GM12878 (cell line): ENCODE results near the gene EPHB1. TPM values are rescaled to one million over a fixed set of nuclear protein-coding genes. Genes with fewer than 3 reads are reported as not detected.

Experiments used
- ATAC-seq: fragments of 200-7000 bp; cut with Tn5 transposase; 3 replicates; pipeline ENCODE4 v1.9.1; 2020; ENCODE audit warnings: mild to moderate bottlenecking, moderate library complexity
- BruUV-seq: library from RNA; stranded (reverse); fragments of 400-500 nt; replicated peaks from 2 replicates; lab custom pipeline; 2021; lab: Mats Ljungman, UMichigan
- CTCF ChIA-PET: fragments of 300-600 bp; sonication (Branson Sonifier 250); formaldehyde crosslinking; extraction: SDS; loops from one replicate; lab custom pipeline; 2021; ENCODE audit warnings: inconsistent platforms; lab: Yijun Ruan, JAX
- POLR2A ChIA-PET: fragments of 350-600 bp; formaldehyde crosslinking; extraction: SDS; loops from one replicate; lab custom pipeline; 2021; ENCODE audit warnings: inconsistent platforms; lab: Charles Lee
- RAD21 ChIA-PET: fragments of 300-600 bp; sonication (Branson Sonifier 250); formaldehyde crosslinking; loops from one replicate; lab custom pipeline; 2023; ENCODE audit warnings: antibody characterized with exemption; ENCODE audit not compliant: unreplicated experiment; lab: Charles Lee
- SMC1A ChIA-PET: fragments of 300-600 bp; sonication (Branson Sonifier 250); formaldehyde crosslinking; loops from one replicate; lab custom pipeline; 2023; ENCODE audit not compliant: unreplicated experiment, uncharacterized antibody; lab: Charles Lee
- DNase-seq: peaks from one replicate; pipeline ENCODE4 v3.0.0-alpha.2; 2011; ENCODE audit warnings: low read depth, low spot score
- FAIRE-seq: peaks from 3 replicates; lab custom pipeline; 2011; peaks lifted over from hg19 to GRCh38; lab: Jason Lieb, UNC
- H2AFZ ChIP-seq: 2 replicates; pipeline ENCODE4 v1.6.0; 2011; ENCODE audit warnings: low read depth, low read length, control low read depth; ENCODE audit not compliant: control insufficient read depth
- H3K27ac ChIP-seq: 2 replicates; pipeline ENCODE4 v1.5.1; 2011; ENCODE audit warnings: control low read depth; ENCODE audit not compliant: control insufficient read depth, insufficient read depth
- H3K27me3 ChIP-seq, 2 experiments: replicated peaks in 1 of 2; 2 replicates each; pipeline versions ENCODE4 v1.6.0 to v1.6.1; 2011; ENCODE audit warnings: low read length in 1 of 2; ENCODE audit not compliant: control insufficient read depth in 2 of 2, insufficient read depth in 2 of 2
- H3K36me3 ChIP-seq, 2 experiments: 2 replicates each; pipeline ENCODE4 v1.5.1; 2011; ENCODE audit warnings: low read length in 1 of 2; ENCODE audit not compliant: control insufficient read depth in 2 of 2, insufficient read depth in 2 of 2
- H3K4me1 ChIP-seq: 2 replicates; pipeline ENCODE4 v1.6.1; 2011; ENCODE audit warnings: mild to moderate bottlenecking, low read length, moderate library complexity, mixed read lengths; ENCODE audit not compliant: control insufficient read depth, insufficient read depth
- H3K4me2 ChIP-seq: 2 replicates; pipeline ENCODE4 v1.6.0; 2011; ENCODE audit warnings: control low read depth; ENCODE audit not compliant: control insufficient read depth, insufficient read depth
- H3K4me3 ChIP-seq: fragments of 200-600 bp; sonication (generic); 2 replicates; pipeline ENCODE4 v1.5.1; 2016
- H3K79me2 ChIP-seq: 2 replicates; pipeline ENCODE4 v1.6.0; 2011; ENCODE audit warnings: low read length; ENCODE audit not compliant: control insufficient read depth, insufficient read depth
- H3K9ac ChIP-seq: 2 replicates; pipeline ENCODE4 v1.8.0; 2011; ENCODE audit warnings: low read length, control low read depth, mixed read lengths; ENCODE audit not compliant: control insufficient read depth, insufficient read depth
- H3K9me3 ChIP-seq: replicated peaks from 3 replicates; pipeline ENCODE4 v1.5.1; 2011; ENCODE audit warnings: mild to moderate bottlenecking, low read length; ENCODE audit not compliant: control insufficient read depth, insufficient read depth
- H4K20me1 ChIP-seq: 2 replicates; pipeline ENCODE4 v1.6.0; 2011; ENCODE audit not compliant: control insufficient read depth, insufficient read depth
- ATF7 ChIP-seq: fragments of 450-650 bp; IDR thresholded peaks from 2 replicates; pipeline ENCODE4 v1.6.1; 2016; ENCODE audit warnings: low read depth, mild to moderate bottlenecking
- CBX5 ChIP-seq: sonication (generic); IDR thresholded peaks from 2 replicates; pipeline ENCODE4 v1.6.1; 2016; ENCODE audit warnings: low read depth, moderate library complexity, mild to moderate bottlenecking, inconsistent platforms
- CHD2 ChIP-seq: IDR thresholded peaks from 2 replicates; pipeline ENCODE4 v1.6.1; 2011; ENCODE audit warnings: low read depth, low read length, improper control_type of control experiment, borderline replicate concordance
- CREB1 ChIP-seq: IDR thresholded peaks from 2 replicates; pipeline ENCODE4 v1.6.1; 2012; ENCODE audit warnings: low read depth, mild to moderate bottlenecking, inconsistent platforms
- HDAC2 ChIP-seq: fragments of 200-600 bp; sonication (generic); IDR thresholded peaks from 2 replicates; pipeline ENCODE4 v1.6.1; 2017
- HDGF ChIP-seq: fragments of 450-650 bp; IDR thresholded peaks from 2 replicates; pipeline ENCODE4 v1.6.1; 2016; ENCODE audit warnings: antibody characterized with exemption
- KDM1A ChIP-seq: fragments of 200-600 bp; sonication (generic); IDR thresholded peaks from 2 replicates; pipeline ENCODE4 v1.6.1; 2016; ENCODE audit warnings: borderline replicate concordance
- LARP7 ChIP-seq: fragments of 450-650 bp; IDR thresholded peaks from 2 replicates; pipeline ENCODE4 v1.6.1; 2017; ENCODE audit warnings: mild to moderate bottlenecking
- MTA3 ChIP-seq: IDR thresholded peaks from 2 replicates; pipeline ENCODE4 v1.6.1; 2012; ENCODE audit warnings: low read length, inconsistent platforms, borderline replicate concordance
- NR2C2 ChIP-seq: IDR thresholded peaks from 2 replicates; pipeline ENCODE4 v1.6.1; 2011; ENCODE audit warnings: borderline replicate concordance, low read depth; ENCODE audit not compliant: control insufficient read depth, insufficient read length
- NRF1 ChIP-seq: conservative IDR thresholded peaks from 2 replicates; pipeline ENCODE4 v1.6.1; 2011; ENCODE audit warnings: mild to moderate bottlenecking, low read depth, low read length, improper control_type of control experiment
- POLR2AphosphoS2 ChIP-seq: IDR thresholded peaks from 2 replicates; pipeline ENCODE4 v1.6.1; 2011; ENCODE audit warnings: low read depth, mild to moderate bottlenecking, low read length, improper control_type of control experiment, moderate library complexity
- POU2F2 ChIP-seq: IDR thresholded peaks from 3 replicates; pipeline ENCODE4 v1.6.1; 2011; ENCODE audit warnings: low read depth, mild to moderate bottlenecking, low read length, borderline replicate concordance
- RFX5 ChIP-seq: IDR thresholded peaks from 2 replicates; pipeline ENCODE4 v1.6.1; 2011; ENCODE audit warnings: low read depth, low read length, improper control_type of control experiment
- SPI1 ChIP-seq: IDR thresholded peaks from 2 replicates; pipeline ENCODE4 v1.6.1; 2011; ENCODE audit warnings: low read depth, mild to moderate bottlenecking, low read length, moderate library complexity, borderline replicate concordance; ENCODE audit not compliant: insufficient read depth
- STAT3 ChIP-seq: IDR thresholded peaks from 2 replicates; pipeline ENCODE4 v1.6.1; 2011; ENCODE audit warnings: low read depth, low read length, improper control_type of control experiment
- SUZ12 ChIP-seq: fragments of 200-600 bp; sonication (generic); IDR thresholded peaks from one replicate; pipeline ENCODE4 v1.6.1; 2018; ENCODE audit warnings: antibody characterized with exemption, mild to moderate bottlenecking; ENCODE audit not compliant: unreplicated experiment
- ZNF24 ChIP-seq: fragments of 450-650 bp; IDR thresholded peaks from 2 replicates; pipeline ENCODE4 v1.6.1; 2017; ENCODE audit warnings: antibody characterized with exemption, mild to moderate bottlenecking
- ZNF274 ChIP-seq: IDR thresholded peaks from one replicate; pipeline ENCODE4 v1.8.0; 2011; ENCODE audit not compliant: insufficient read length, insufficient read depth
- WGBS: methylation state at CpG from one replicate; pipeline ENCODE4 v1.1.6; 2016; ENCODE audit warnings: low lambda C conversion rate; ENCODE audit not compliant: insufficient replicate concordance, insufficient coverage; ENCODE audit errors: missing lambda C conversion rate; 5-methylcytosine and 5-hydroxymethylcytosine counted together
- in situ Hi-C: fragments of 300-500 bp; cut with MboI; formaldehyde crosslinking; loops from 9 replicates; pipeline ENCODE4 v1.14.3; 2018; ENCODE audit warnings: mixed read lengths
- intact Hi-C: fragments of 100-400 bp; cut with micrococcal nuclease; formaldehyde crosslinking; loops from one replicate; pipeline ENCODE4 v1.14.2; 2022; ENCODE audit not compliant: unreplicated experiment
- polyA plus RNA-seq, 11 experiments: library from polyadenylated mRNA; depleted of rRNA in 4 of 11; unstranded in 6 of 11; stranded (reverse) in 5 of 11; fragments of >200 nt; fragmentation: Nextera tagmentation in 4 of 11; fragmentation: Illumina TruSeq in 1 of 11; extraction: Ambion mirVana in 4 of 11; extraction: Trizol in 1 of 11; gene quantifications; 1 replicate in 1 of 11; 2 replicates in 10 of 11; pipeline versions ENCODE4 v1.2.1 to v1.2.3, GENCODE V29; 2011 to 2016; ENCODE audit warnings: inconsistent platforms in 2 of 11, missing spikeins in 2 of 11, low read depth in 1 of 11
- total RNA-seq, 4 experiments: library from RNA; depleted of rRNA in 3 of 4; stranded (reverse); fragments of >200 nt in 3 of 4; fragmentation: Illumina TruSeq in 1 of 4; extraction: Trizol in 1 of 4; gene quantifications; 2 replicates each; pipeline versions ENCODE4 v1.2.1 to v1.2.3, GENCODE V29; 2013 to 2021
- TF ChIP-seq, protein P1 (sequence below): IDR thresholded peaks from 2 replicates; pipeline ENCODE4 v1.6.1; 2011; ENCODE audit warnings: borderline replicate concordance, low read depth, mild to moderate bottlenecking, moderate library complexity, low read length; ENCODE audit not compliant: insufficient read depth, poor library complexity, severe bottlenecking
- TF ChIP-seq, protein P2 (sequence below): IDR thresholded peaks from 2 replicates; pipeline ENCODE4 v1.6.1; 2012; ENCODE audit warnings: low read depth, low read length, improper control_type of control experiment

The EPHB1 gene
- total and polyA plus RNA-seq, 10 of the 15 experiments (the other 5 are each of a cell fraction or from before 2014, with no cell fraction given) = 0.33 to 23.8 (median 1.2) TPM

DNA sequence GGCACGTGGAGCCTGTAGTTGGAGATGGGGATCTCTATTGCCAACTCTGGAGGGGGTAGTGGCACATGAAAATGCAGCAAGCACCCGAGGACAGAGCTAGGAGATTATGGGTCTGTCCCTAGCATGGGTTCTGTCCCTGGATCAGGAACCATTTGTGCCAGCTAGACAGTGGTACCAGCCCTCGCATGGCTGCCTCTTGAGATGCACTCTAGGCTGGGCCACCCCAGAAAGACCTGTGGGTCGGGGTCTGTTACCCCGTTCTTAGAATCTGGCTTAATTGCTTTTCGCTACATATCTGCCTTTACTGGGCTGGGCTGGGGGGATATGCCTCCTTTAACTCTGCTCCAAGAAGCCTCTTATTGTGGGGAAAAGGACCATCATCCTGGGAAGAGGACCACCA lies 54.5 kb downstream of the EPHB1 start (continued):
- no peak for TF ChIP-seq ZNF274
- no peak for TF ChIP-seq MTA3
- TF ChIP-seq POLR2AphosphoS2 = no peak
- TF ChIP-seq, protein P1, sequence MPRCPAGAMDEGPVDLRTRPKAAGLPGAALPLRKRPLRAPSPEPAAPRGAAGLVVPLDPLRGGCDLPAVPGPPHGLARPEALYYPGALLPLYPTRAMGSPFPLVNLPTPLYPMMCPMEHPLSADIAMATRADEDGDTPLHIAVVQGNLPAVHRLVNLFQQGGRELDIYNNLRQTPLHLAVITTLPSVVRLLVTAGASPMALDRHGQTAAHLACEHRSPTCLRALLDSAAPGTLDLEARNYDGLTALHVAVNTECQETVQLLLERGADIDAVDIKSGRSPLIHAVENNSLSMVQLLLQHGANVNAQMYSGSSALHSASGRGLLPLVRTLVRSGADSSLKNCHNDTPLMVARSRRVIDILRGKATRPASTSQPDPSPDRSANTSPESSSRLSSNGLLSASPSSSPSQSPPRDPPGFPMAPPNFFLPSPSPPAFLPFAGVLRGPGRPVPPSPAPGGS = no peak
- no peak for TF ChIP-seq RFX5
- TF ChIP-seq HDAC2 = no peak

DNA sequence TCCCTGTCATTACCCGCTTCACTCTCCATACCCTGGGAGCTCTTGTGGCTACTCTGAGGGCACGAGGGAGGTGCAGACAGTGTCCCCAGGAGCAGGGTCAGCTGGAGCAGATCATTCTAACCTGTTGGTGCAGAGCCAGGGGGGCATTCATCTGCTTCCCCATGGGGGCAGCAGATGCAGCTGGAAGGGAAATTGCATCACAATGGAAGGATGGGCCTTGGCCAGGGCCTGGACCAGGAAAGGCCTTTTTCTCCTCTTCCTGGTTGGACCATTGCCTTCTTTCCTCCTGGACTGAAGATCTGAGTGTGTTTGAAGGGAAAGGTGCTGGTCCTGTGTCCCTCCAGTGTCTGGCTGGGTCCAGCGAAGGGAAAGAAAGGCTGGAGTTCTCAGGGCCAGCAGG lies 55.7 kb downstream of the EPHB1 start:
- Histone ChIP-seq H3K4me2 (no peak overlapping the region), H3K9me3 (no peaks in the 10 kb centered on the region), H2AFZ (no peak overlapping the region), H3K27ac (no peak overlapping the region), H3K27me3 (no peaks in the 10 kb centered on the region), H3K79me2 (peaks cover 22% of the 10 kb centered on the region), H3K9ac (no peak overlapping the region), H3K4me1 (peaks cover 25% of the 10 kb centered on the region), H3K4me3 (no peak overlapping the region), H3K36me3 (no peaks in the 10 kb centered on the region), H4K20me1 (no peaks in the 10 kb centered on the region)
- ChIA-PET CTCF (interaction anchor here (1.2 to 2.6 kb wide), 7 partner anchors 11 to 126 kb away, joined by 4 to 18 read pairs (median 4); partner anchors contain the start of gene EPHB1), RAD21 (interaction anchor here (1.0 to 8.6 kb wide), 3 partner anchors 52 to 54 kb away, joined by 4 to 146 read pairs (median 4); partner anchors contain the start of gene EPHB1), POLR2A (interaction anchor here (0.8 to 1.3 kb wide), 3 partner anchors 22 to 48 kb away, joined by 3 to 4 read pairs (median 3); no protein-coding TSS in a partner anchor), SMC1A (interaction anchor here (1.0 to 2.7 kb wide), 8 partner anchors 9 to 54 kb away, joined by 3 to 8 read pairs (median 4); no protein-coding TSS in a partner anchor)
- in situ Hi-C loops (no loop called here), intact Hi-C loops (loop anchor here (5.0 kb wide), 1 partner anchor 52 kb away; no protein-coding TSS in a partner anchor)
- DNase-seq = no peak
- TF ChIP-seq KDM1A = no peak
- no peak for TF ChIP-seq POU2F2
- TF ChIP-seq NRF1 = no peak
- no peak for TF ChIP-seq ZNF24
- TF ChIP-seq CBX5 = no peak
- TF ChIP-seq RFX5 = no peak
- TF ChIP-seq, protein P2, sequence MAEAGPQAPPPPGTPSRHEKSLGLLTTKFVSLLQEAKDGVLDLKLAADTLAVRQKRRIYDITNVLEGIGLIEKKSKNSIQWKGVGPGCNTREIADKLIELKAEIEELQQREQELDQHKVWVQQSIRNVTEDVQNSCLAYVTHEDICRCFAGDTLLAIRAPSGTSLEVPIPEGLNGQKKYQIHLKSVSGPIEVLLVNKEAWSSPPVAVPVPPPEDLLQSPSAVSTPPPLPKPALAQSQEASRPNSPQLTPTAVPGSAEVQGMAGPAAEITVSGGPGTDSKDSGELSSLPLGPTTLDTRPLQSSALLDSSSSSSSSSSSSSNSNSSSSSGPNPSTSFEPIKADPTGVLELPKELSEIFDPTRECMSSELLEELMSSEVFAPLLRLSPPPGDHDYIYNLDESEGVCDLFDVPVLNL = no peak
- TF ChIP-seq HDGF = no peak
- no peak for TF ChIP-seq LARP7
- no peak for TF ChIP-seq CHD2
- TF ChIP-seq STAT3 = no peak
- no peak for TF ChIP-seq ATF7
- no peak for TF ChIP-seq SPI1
- TF ChIP-seq CREB1 = no peak
- no peak for TF ChIP-seq NR2C2
- no peak for TF ChIP-seq SUZ12
- 52% methylated on average over 3 of the region's 3 CpGs for WGBS
- ATAC-seq = no peak
- BruUV-seq = no TSS peak
- no peak for FAIRE-seq
